Endothelial cell (in vitro differentiated cells): ENCODE measurements around the gene NATD1. TPM values are rescaled to one million over a fixed set of nuclear protein-coding genes. Genes with fewer than 3 reads are reported as not detected.
A peak's percentile ranks its signal among the peaks of the same experiment; 100 is the strongest.

Experiments
- DNase-seq: peaks from one replicate; pipeline ENCODE4 v3.0.0; 2021; ENCODE audit warnings: low spot score
- H3K27ac Mint-ChIP-seq: one replicate; pipeline ENCODE4 v1.8.0; 2021; ENCODE audit warnings: mixed read lengths, inconsistent platforms; ENCODE audit not compliant: unreplicated experiment
- H3K27me3 Mint-ChIP-seq: one replicate; pipeline ENCODE4 v1.8.0; 2021; ENCODE audit warnings: mild to moderate bottlenecking, moderate library complexity, mixed read lengths, inconsistent platforms; ENCODE audit not compliant: unreplicated experiment
- H3K36me3 Mint-ChIP-seq: one replicate; pipeline ENCODE4 v1.8.0; 2021; ENCODE audit warnings: mild to moderate bottlenecking, low read depth, mixed read lengths, inconsistent platforms; ENCODE audit not compliant: unreplicated experiment
- H3K4me1 Mint-ChIP-seq: one replicate; pipeline ENCODE4 v1.8.0; 2021; ENCODE audit warnings: mild to moderate bottlenecking, mixed read lengths, inconsistent platforms; ENCODE audit not compliant: unreplicated experiment
- H3K4me3 Mint-ChIP-seq: one replicate; pipeline ENCODE4 v1.8.0; 2021; ENCODE audit warnings: mild to moderate bottlenecking, mixed read lengths, inconsistent platforms; ENCODE audit not compliant: unreplicated experiment
- H3K9me3 Mint-ChIP-seq: one replicate; pipeline ENCODE4 v1.8.0; 2021; ENCODE audit warnings: mixed read lengths, inconsistent platforms; ENCODE audit not compliant: unreplicated experiment
- CTCF ChIP-seq: fragments of 200-600 bp; sonication (generic); IDR thresholded peaks from one replicate; pipeline ENCODE4 v1.5.0; 2021; ENCODE audit warnings: antibody characterized with exemption; ENCODE audit not compliant: unreplicated experiment
- total RNA-seq: library from RNA; stranded (reverse); fragmentation: NEBNext Ultra II Directional; extraction: Animal tissue kit (Norgen Biotek cat#: 25700); gene quantifications from one replicate; pipeline ENCODE4 v1.2.1, GENCODE V29; 2021; ENCODE audit not compliant: unreplicated experiment

Gene NATD1
- total RNA-seq, 1 donor from 2014 or later: 30.3 TPM

- Mint-ChIP-seq H3K4me3 (no peak overlapping the region), H3K36me3 (peaks cover 25% of the 10 kb centered on the region), H3K27me3 (peaks cover 12% of the 10 kb centered on the region), H3K4me1 (peaks cover 25% of the 10 kb centered on the region), H3K27ac (no peak overlapping the region), H3K9me3 (no peaks in the 10 kb centered on the region)
- no peak for DNase-seq
- no peak for TF ChIP-seq CTCF
Measured at GRCh38 chr17:21218101-21218500, 35.1 kb downstream of the NATD1 start.

GRCh38 chr17:21217346-21217745 is 35.9 kb downstream of the NATD1 start:
- TF ChIP-seq CTCF: no peak
- Mint-ChIP-seq H3K27ac (no peak overlapping the region), H3K27me3 (peaks cover 16% of the 10 kb centered on the region), H3K4me1 (peaks cover 32% of the 10 kb centered on the region), H3K4me3 (no peak overlapping the region), H3K36me3 (peaks cover 20% of the 10 kb centered on the region), H3K9me3 (no peaks in the 10 kb centered on the region)
- no peak for DNase-seq

- Mint-ChIP-seq H3K4me3 (peak overlapping the region; percentile 89), H3K27me3 (peaks cover 16% of the 10 kb centered on the region), H3K36me3 (peaks cover 14% of the 10 kb centered on the region), H3K27ac (peak overlapping the region; percentile 8), H3K4me1 (peaks cover 43% of the 10 kb centered on the region), H3K9me3 (no peaks in the 10 kb centered on the region)
- no peak for DNase-seq
- no peak for TF ChIP-seq CTCF
Measured at GRCh38 chr17:21215935-21216334, 37.3 kb downstream of the NATD1 start.

- no peak for TF ChIP-seq CTCF
- Mint-ChIP-seq H3K27me3 (peaks cover 16% of the 10 kb centered on the region), H3K36me3 (peaks cover 18% of the 10 kb centered on the region), H3K4me1 (peaks cover 49% of the 10 kb centered on the region), H3K4me3 (peak overlapping the region; percentile 89), H3K9me3 (no peaks in the 10 kb centered on the region), H3K27ac (peak overlapping the region; percentile 78)
- DNase-seq: peak; percentile 31
Measured at GRCh38 chr17:21214777-21215541, 38.3 kb downstream of the NATD1 start.

GRCh38 chr17:21214015-21214776 is 39.0 kb downstream of the NATD1 start, which contains the start of gene TMEM11:
TMEM11 (minus strand) TSS chr17:21214161; CDS start chr17:21214152, 9 bp downstream.
- H3K36me3 Mint-ChIP-seq: peaks cover 19% of the 10 kb centered on the region
- H3K4me1 Mint-ChIP-seq: peaks cover 52% of the 10 kb centered on the region
- TF ChIP-seq CTCF: no peak
- H3K4me3 Mint-ChIP-seq: peak within 1 kb of the TSS; percentile 98
- peaks cover 16% of the 10 kb centered on the region for H3K27me3 Mint-ChIP-seq
- H3K9me3 Mint-ChIP-seq: no peaks in the 10 kb centered on the region
- H3K27ac Mint-ChIP-seq: peak within 1 kb of the TSS; percentile 95
- DNase-seq: peak; percentile 97
